CD14-positive monocyte (primary cell): ENCODE results near the gene FBXL13. TPM values are rescaled to one million over a fixed set of nuclear protein-coding genes. Genes with fewer than 3 reads are reported as not detected.

Experiments
- DNase-seq, 3 donors: peaks; one replicate each; pipeline ENCODE4 v3.0.0-alpha.2; 2011 to 2022
- H2AFZ ChIP-seq: 2 replicates; pipeline ENCODE4 v1.6.0; 2012; ENCODE audit warnings: mild to moderate bottlenecking, low read depth, low read length, inconsistent platforms; ENCODE audit not compliant: insufficient read depth, poor library complexity, severe bottlenecking
- H3K27ac ChIP-seq, 2 donors: 1 replicate in 1 of 2; 2 replicates in 1 of 2; pipeline ENCODE4 v1.5.1; 2012 to 2013; ENCODE audit warnings: low read length in 2 of 2, control low read depth in 1 of 2, inconsistent platforms in 1 of 2, low read depth in 1 of 2, mild to moderate bottlenecking in 1 of 2
- H3K27me3 ChIP-seq, 2 donors: one replicate each; pipeline versions ENCODE4 v1.6.0 to v1.6.1; 2011 to 2013; ENCODE audit warnings: low read length in 2 of 2; ENCODE audit not compliant: control insufficient read depth in 2 of 2, insufficient read depth in 2 of 2
- H3K36me3 ChIP-seq, 2 donors: replicated peaks in 1 of 2; 1 replicate in 1 of 2; 2 replicates in 1 of 2; pipeline versions ENCODE4 v1.5.1 to v1.6.1; 2012 to 2013; ENCODE audit warnings: low read length in 2 of 2, control low read depth in 1 of 2, inconsistent platforms in 1 of 2, mild to moderate bottlenecking in 1 of 2; ENCODE audit not compliant: insufficient read depth in 2 of 2, control insufficient read depth in 1 of 2
- H3K4me1 ChIP-seq, 2 donors: 1 replicate in 1 of 2; 2 replicates in 1 of 2; pipeline versions ENCODE4 v1.5.1 to v1.6.1; 2012 to 2013; ENCODE audit warnings: low read length in 2 of 2, control low read depth in 1 of 2, inconsistent platforms in 1 of 2, mild to moderate bottlenecking in 1 of 2, moderate library complexity in 1 of 2; ENCODE audit not compliant: insufficient read depth in 2 of 2, control insufficient read depth in 1 of 2
- H3K4me2 ChIP-seq: replicated peaks from 2 replicates; pipeline ENCODE3; 2012; ENCODE audit warnings: low read length, moderate library complexity, mild to moderate bottlenecking; ENCODE audit not compliant: poor library complexity, severe bottlenecking; ENCODE audit errors: extremely low read depth
- H3K4me3 ChIP-seq, 3 experiments: fragments of 200-600 bp in 1 of 3; sonication (generic) in 1 of 3; replicated peaks in 1 of 3; 1 replicate in 2 of 3; 2 replicates in 1 of 3; pipeline ENCODE4 v1.5.1; 2011 to 2013; ENCODE audit warnings: low read length in 3 of 3, mild to moderate bottlenecking in 3 of 3, control low read depth in 2 of 3, low read depth in 2 of 3, inconsistent platforms in 1 of 3, moderate library complexity in 1 of 3
- H3K79me2 ChIP-seq: 2 replicates; pipeline ENCODE4 v1.6.0; 2012; ENCODE audit warnings: mild to moderate bottlenecking, control low read depth, inconsistent platforms, low read length, moderate library complexity; ENCODE audit not compliant: insufficient read depth
- H3K9ac ChIP-seq: 2 replicates; pipeline ENCODE4 v1.6.0; 2017; ENCODE audit warnings: low read length, mild to moderate bottlenecking; ENCODE audit not compliant: insufficient read depth, poor library complexity, severe bottlenecking
- H3K9me3 ChIP-seq, 2 donors: replicated peaks in 1 of 2; 1 replicate in 1 of 2; 2 replicates in 1 of 2; pipeline versions ENCODE4 v1.5.1 to v1.6.1; 2012 to 2013; ENCODE audit warnings: low read length in 2 of 2, control low read depth in 1 of 2; ENCODE audit not compliant: control insufficient read depth in 1 of 2, insufficient read depth in 1 of 2
- H4K20me1 ChIP-seq: 2 replicates; pipeline ENCODE4 v1.6.0; 2012; ENCODE audit warnings: mild to moderate bottlenecking, low read length, control low read depth, moderate library complexity; ENCODE audit not compliant: insufficient read depth
- H3K27ac Mint-ChIP-seq, 7 donors: one replicate each; pipeline ENCODE4 v1.8.0; 2020; ENCODE audit warnings: mild to moderate bottlenecking in 7 of 7, mixed read lengths in 7 of 7, moderate library complexity in 6 of 7, inconsistent platforms in 2 of 7
- H3K27me3 Mint-ChIP-seq, 3 donors: one replicate each; pipeline ENCODE4 v1.8.0; 2021 to 2022; ENCODE audit warnings: low read depth in 3 of 3, mild to moderate bottlenecking in 3 of 3, mixed read lengths in 3 of 3, moderate library complexity in 3 of 3, inconsistent platforms in 1 of 3
- H3K36me3 Mint-ChIP-seq, 2 donors: one replicate each; pipeline ENCODE4 v1.8.0; 2020; ENCODE audit warnings: mixed read lengths in 2 of 2, inconsistent platforms in 1 of 2, mild to moderate bottlenecking in 1 of 2
- H3K4me1 Mint-ChIP-seq: one replicate; pipeline ENCODE4 v1.8.0; 2020; ENCODE audit warnings: mild to moderate bottlenecking, mixed read lengths
- H3K4me3 Mint-ChIP-seq, 2 donors: one replicate each; pipeline ENCODE4 v1.8.0; 2020; ENCODE audit warnings: mild to moderate bottlenecking in 2 of 2, mixed read lengths in 2 of 2, moderate library complexity in 1 of 2
- H3K9me3 Mint-ChIP-seq, 7 donors: one replicate each; pipeline ENCODE4 v1.8.0; 2020 to 2022; ENCODE audit warnings: mixed read lengths in 7 of 7, mild to moderate bottlenecking in 6 of 7, moderate library complexity in 6 of 7, inconsistent platforms in 2 of 7
- CTCF ChIP-seq: fragments of 200-600 bp; IDR thresholded peaks from one replicate; pipeline ENCODE4 v1.8.0; 2022; ENCODE audit warnings: antibody characterized with exemption, mild to moderate bottlenecking
- WGBS: methylation state at CpG from one replicate; pipeline ENCODE4 v1.1.5; 2013; ENCODE audit warnings: missing lambda C conversion rate; ENCODE audit not compliant: insufficient coverage; 5-methylcytosine and 5-hydroxymethylcytosine counted together
- intact Hi-C, 2 donors: fragments of 100-400 bp; cut with micrococcal nuclease; formaldehyde crosslinking; loops; one replicate each; pipeline versions ENCODE4 v1.15.0 to v1.15.1; 2023
- polyA plus RNA-seq, 3 donors: library from polyadenylated mRNA; depleted of rRNA in 1 of 3; unstranded in 2 of 3; stranded (reverse) in 1 of 3; fragments of 300-500 nt in 2 of 3; fragments of >200 nt in 1 of 3; fragmentation: Illumina TruSeq in 2 of 3; gene quantifications; 1 replicate in 2 of 3; 2 replicates in 1 of 3; pipeline ENCODE4 v1.2.3, GENCODE V29; 2012 to 2021

The FBXL13 gene
- polyA plus RNA-seq, 3 donors: 0.05 TPM; not detected in 2

GRCh38 chr7:102866535-102867215, 207.9 kb downstream of the FBXL13 start:
- no peak for TF ChIP-seq CTCF
- Mint-ChIP-seq H3K4me3 (no peak overlapping the region), H3K27me3 (no peaks in the 10 kb centered on the region), H3K27ac (no peak overlapping the region), H3K36me3 (no peaks in the 10 kb centered on the region), H3K4me1 (no peaks in the 10 kb centered on the region), H3K9me3 (peaks cover 0 to 3% (median 0%) of the 10 kb centered on the region in 7 donors)
- Histone ChIP-seq H3K27me3 (no peaks in the 10 kb centered on the region), H3K4me2 (no peak overlapping the region), H3K4me1 (no peaks in the 10 kb centered on the region), H3K36me3 (no peaks in the 10 kb centered on the region), H3K27ac (no peak overlapping the region), H3K79me2 (no peaks in the 10 kb centered on the region), H3K9me3 (no peaks in the 10 kb centered on the region), H3K9ac (no peak overlapping the region), H3K4me3 (no peak overlapping the region), H4K20me1 (no peaks in the 10 kb centered on the region), H2AFZ (no peak overlapping the region)
- WGBS: no CpG with 5 or more reads among the region's 3 CpGs
- DNase-seq: no peak
- intact Hi-C loops: no loop called here

- Histone ChIP-seq H3K36me3 (no peaks in the 10 kb centered on the region), H3K4me3 (no peak overlapping the region), H3K4me1 (no peaks in the 10 kb centered on the region), H2AFZ (no peak overlapping the region), H3K4me2 (no peak overlapping the region), H3K27me3 (no peaks in the 10 kb centered on the region), H3K9ac (no peak overlapping the region), H4K20me1 (no peaks in the 10 kb centered on the region), H3K79me2 (no peaks in the 10 kb centered on the region), H3K27ac (no peak overlapping the region), H3K9me3 (no peaks in the 10 kb centered on the region)
- H3K27ac Mint-ChIP-seq: no peak overlapping the region
- H3K27me3 Mint-ChIP-seq: no peaks in the 10 kb centered on the region
- H3K36me3 Mint-ChIP-seq: no peaks in the 10 kb centered on the region
- intact Hi-C loops: no loop called here
- TF ChIP-seq CTCF: no peak
- DNase-seq: no peak
- H3K9me3 Mint-ChIP-seq: peaks cover 0 to 3% (median 0%) of the 10 kb centered on the region in 7 donors
- no peak overlapping the region for H3K4me3 Mint-ChIP-seq
- WGBS: no CpG with 5 or more reads among the region's 2 CpGs
- H3K4me1 Mint-ChIP-seq: no peaks in the 10 kb centered on the region
Observed at GRCh38 chr7:102864958-102865357, 209.6 kb downstream of the FBXL13 start.
